A172 (cell line): Measurements from ENCODE around the gene IGSF3. TPM values are rescaled to one million over a fixed set of nuclear protein-coding genes. Genes with fewer than 3 reads are reported as not detected.

Source experiments
- DNase-seq: peaks from one replicate; pipeline ENCODE4 v3.0.0-alpha.2; 2015; ENCODE audit warnings: low spot score
- total RNA-seq: library from RNA; depleted of rRNA; stranded (reverse); fragments of >200 nt; shearing (Covaris generic); gene quantifications from 2 replicates; pipeline ENCODE4 v1.2.3, GENCODE V29; 2014

IGSF3 gene
- total RNA-seq, 1 experiment from 2014 or later, result 20.9 TPM

DNA sequence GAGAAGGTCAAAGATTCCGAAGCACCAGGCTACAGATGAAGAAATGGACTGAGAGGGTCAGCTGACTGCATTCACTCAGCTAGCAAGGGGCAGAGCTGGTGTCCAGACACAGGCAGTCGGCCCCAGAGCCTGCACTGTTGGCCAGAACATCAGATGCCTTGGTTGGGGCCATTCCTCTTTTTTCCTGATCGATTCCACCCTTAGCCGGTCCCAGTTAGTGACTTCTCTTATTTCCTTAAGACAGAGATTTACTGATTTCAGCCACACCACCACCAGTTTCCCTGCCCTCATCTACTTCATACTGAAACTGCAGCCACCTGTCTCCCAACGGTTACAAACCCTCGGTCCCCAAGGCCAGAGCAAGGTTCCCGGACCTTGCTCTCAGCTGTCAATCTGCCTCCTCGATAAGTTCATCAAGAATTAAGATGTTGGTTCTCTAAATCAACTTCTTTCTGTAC, 108.2 kb downstream of the IGSF3 start:
- no peak for DNase-seq

DNA sequence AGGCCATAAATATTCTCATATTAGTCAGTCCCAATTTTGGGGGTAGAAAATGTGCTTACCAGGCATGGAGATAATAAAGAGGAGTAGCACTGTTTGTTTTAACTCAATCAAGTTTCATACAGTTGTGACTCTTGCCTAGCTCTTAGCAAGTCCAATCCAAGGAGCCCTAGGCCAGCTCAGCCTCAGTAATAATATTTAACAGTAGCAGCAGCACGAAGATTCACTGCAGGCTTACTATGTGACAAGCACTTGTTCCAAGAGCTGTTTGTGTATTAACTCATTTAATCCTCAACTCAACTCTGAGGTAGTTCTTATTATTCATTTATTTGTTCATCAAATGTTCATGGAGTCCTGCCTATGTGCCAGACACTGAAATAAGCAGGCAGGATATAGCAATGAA, 109.0 kb downstream of the IGSF3 start:
- no peak for DNase-seq

DNA sequence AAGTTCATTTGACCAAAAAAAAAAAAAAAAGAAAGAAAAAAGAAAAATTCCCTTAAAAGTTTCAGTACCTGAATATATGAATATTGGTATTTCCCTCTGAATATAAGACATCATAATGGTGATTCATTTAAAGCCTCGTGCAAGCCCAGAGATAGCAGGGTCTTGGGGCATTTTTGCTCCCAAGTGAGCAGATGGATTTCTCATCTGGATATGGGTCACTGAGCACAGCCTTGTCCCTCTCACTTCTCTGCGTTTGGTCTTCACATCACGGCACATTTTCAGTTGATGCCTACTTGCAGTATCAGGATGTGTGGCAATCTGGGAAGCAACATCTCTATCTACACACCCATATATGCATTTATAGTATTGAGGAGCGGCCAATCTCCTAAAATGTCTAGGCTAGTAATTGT, 109.4 kb downstream of the IGSF3 start:
- no peak for DNase-seq

DNA sequence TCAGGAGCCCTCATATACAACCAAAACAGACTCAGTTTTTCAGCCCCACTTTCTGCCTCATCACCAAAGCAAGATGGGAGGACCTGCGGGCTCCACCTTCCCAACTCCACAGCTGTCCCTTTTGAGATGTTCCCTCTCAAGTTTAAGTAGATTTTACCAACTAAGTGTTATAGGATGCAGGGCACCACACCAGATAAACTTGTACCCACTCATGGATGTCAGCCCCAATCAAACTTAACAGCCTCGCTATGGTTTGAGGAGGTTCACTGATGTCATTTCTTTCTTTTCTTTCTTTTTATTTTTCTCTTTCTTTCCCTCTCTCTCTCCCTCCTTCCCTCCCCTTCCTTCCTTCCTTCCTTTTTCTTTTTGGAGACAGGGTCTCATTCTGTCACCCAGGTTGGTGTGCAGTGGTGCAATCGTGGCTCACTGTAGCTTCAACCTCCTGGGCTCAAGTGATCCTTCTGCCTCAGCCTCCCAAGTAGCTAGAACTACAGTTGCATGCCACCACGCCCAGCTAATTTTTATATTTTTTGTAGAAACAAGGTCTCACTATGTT, 110.1 kb downstream of the IGSF3 start:
- no peak for DNase-seq

DNA sequence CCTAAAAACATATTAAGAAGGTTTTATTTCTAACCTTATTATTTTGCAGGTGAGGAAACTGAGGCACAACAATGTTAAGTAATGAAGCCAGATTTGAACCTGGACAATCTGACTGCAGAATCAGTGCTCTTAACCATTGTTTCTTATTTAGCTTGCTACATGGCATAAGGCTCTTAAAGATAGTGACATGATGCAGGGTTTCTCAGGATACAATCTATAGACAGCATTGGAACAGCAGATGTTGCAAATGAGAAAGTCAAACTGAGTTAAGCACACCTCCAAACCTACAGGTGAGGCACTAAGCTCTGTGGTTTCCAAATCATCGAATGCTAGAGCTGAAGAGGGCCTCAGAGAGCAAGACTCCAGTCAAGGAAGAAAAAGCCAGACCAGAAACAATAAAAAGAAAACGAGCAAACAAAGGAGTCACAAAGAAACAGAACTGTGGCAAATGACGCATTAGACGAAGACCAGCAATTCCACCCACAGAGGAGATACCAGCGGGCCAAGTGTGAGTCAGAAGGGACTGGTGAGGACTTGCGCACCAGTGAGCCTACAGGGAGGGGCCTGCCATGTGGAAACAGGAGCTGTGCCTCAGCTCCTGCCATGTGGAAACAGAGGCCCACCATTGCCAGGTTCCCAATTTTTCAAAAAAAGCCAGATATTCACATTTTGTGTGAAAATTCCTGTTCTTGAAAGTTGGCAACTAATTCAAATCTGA, 111.1 kb downstream of the IGSF3 start:
- DNase-seq, result peak; percentile 78

DNA sequence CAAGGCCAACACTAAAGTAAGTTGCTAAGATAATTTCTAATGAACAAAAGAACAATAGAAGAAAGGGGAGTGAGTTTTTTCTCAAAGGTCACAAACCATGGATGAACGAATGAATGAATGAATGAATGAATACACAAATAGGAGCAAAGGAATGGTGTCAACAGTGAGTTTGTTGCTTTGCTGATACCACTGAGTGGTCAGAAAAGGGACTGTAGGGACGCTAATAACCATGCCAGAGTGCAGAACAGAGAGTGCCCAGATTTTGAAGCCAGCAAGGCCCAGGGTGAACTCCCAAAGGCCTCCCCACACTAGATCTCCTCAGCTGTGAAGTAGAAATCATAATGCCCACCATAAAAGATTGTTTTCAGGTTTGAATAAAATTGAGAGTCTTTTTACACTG, 112.6 kb downstream of the IGSF3 start:
- DNase-seq, result no peak

DNA sequence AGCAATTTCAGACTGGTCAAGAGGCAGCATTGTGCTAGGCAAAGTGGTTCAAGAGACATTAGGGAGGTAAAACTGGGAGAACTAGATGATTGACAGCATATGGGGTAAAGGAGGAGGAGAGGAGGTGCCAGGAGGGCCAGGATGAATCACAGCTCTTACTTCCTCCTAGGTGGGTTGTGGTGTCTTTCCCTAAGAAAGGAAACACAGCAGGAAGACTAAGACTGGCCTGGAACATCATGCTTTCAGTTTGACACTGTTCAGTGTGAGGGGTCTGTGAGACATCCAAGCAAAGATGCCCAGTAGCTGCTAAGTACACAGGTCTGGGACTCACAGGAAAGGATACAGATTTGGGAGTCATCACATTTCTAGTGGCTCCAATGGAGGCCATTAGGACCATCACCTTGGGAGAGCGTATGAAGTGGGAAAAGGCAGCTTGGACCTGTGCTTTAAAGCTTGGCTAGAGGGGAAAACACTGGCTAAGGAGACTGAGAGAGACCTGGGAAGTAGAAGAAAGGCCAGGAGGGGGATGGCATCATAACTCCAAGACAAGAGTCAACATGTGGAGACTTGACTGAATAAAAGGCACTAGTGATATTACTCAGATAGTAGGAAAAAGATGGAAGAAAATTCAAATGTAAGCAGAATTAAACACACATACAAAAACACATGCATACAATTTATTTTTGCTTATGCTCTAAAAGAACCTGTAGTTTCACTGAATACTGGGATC, 114.0 kb downstream of the IGSF3 start:
- peak; percentile 29 for DNase-seq

DNA sequence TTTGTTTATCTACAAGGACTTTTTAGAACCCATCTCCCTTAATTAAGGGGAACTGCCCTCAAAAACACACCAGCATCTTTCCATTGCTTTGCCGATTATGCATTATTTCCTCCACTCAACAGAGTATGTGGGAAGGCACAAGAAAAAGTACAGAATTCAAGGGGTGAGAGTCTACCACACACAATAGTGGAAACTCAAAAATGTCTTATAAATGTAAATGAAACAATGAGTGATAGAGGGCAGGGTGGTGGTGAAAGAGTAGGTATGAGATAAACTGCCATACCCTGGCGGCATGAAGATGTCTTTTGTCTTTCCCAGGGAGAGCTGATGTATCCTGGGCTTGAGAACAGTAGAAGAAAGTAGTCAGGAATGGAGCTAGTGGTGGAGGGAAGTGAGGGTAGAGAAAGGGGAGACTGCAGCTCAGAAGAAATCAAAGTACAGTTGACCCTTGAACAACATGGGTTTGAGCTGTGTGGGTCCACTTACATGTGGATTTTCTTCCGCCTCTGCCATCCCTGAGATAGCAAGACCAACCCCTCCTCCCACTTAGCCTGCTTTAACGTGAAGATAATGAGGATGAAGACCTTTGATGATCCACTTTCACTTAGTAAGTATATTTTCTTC, 121.1 kb downstream of the IGSF3 start:
- no peak for DNase-seq

DNA sequence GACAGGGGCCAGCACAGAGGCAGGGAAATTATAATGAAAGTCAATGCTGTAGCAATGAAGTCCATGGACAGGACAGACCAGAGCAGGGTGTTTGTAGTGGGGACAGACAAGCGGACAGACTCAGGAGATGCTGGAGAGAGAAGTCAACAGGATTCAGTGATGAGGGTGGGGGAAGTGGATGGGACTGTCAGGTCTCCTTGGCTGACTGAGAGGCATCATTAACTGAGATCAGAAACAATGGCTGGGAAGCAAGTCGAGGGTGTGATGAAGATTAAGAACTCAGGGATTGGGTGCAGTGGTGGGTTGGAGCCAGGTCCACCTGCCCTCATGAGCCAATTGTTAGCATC, 122.2 kb downstream of the IGSF3 start:
- no peak for DNase-seq

DNA sequence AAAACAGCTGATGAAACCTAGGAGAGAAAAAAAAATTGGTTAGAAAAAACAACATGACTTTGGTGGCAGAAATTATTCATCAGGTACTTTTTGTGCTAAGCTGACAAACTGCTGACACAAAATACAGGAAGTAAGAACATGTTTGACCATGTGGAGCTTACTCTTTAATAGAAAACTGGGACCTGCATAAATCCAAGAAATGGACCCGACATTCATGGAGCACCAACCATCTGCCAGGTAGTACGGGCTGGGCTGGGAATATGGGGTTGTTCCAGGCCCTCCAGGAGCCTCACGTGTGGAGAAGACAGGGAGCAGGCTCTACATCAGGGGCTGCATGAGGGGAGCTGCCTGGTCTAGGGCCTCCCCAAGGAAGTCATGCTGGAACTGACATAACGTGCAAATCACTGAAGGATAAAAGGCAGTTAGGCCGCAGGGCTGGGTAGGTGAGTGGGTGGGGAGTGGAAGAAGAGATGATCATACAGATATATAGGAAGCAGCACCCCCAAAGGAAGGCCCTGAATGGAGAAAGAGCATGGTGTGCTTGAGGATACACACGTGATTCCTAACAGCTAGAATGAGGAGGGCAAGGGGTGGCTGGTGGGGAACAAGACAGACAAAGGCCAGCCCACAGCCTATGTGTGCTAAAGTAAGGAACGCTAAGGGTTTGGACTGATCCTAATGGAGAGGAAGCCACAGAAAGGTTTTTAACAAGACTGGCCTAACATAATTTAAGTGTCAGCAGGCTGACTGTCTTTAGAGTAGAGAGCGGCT, 122.8 kb downstream of the IGSF3 start:
- DNase-seq, result no peak

DNA sequence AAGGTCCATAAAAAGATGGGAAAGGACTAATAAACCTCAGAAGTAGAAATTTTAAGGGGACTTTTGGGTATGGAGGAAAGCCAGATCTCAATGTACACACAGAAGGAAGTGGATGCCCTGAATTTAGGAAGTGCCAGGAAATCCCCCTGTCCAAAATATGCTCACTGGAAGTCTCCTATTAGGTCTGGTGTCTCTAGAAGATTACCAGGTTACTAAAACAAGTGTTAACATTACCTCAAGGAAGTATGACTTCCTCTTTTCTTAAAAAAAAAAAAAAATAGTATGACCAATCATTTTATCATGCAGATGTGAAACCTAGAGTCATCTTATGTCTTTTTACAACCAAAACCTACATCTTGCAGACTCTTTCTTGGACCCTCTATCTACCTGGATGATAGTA, 127.4 kb downstream of the IGSF3 start:
- DNase-seq, result no peak

DNA sequence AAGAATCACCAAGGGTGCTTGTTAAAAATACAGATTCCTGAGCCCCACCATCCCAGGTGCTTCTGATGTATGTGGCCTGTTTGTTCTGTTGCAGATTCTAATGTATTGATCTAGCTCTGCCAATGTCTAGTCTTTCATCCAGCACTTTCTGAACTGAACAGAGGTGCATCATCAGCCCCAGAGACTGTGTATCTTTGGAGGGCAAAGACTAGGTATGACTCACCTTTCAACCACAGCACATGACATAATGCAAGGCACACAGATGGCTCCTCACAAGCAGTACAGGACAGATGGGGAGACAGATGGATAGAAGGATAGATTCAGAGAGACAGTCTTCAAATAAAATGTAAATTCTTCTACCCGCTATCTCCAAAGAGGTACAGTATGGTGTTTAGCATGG, 129.0 kb downstream of the IGSF3 start:
- peak; percentile 46 for DNase-seq

DNA sequence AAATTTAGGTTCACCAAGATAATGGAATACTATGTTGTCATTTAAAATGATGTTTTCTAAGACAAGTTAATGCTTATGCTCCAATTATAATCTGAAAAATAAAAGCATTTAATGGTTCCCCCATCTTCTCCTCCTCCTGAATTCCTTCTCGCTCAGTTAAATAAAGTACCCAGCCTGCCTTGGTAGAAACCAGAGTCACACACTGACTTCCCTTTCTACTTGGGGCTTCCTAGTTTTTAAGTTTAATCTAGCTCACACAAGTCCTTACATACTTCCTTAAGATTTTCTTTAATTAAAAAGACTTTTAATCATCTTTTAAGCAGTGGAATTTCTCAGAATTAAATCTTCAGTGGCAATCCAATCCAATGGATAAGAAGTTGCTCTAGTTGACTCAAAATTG, 129.6 kb downstream of the IGSF3 start:
- DNase-seq, result no peak

DNA sequence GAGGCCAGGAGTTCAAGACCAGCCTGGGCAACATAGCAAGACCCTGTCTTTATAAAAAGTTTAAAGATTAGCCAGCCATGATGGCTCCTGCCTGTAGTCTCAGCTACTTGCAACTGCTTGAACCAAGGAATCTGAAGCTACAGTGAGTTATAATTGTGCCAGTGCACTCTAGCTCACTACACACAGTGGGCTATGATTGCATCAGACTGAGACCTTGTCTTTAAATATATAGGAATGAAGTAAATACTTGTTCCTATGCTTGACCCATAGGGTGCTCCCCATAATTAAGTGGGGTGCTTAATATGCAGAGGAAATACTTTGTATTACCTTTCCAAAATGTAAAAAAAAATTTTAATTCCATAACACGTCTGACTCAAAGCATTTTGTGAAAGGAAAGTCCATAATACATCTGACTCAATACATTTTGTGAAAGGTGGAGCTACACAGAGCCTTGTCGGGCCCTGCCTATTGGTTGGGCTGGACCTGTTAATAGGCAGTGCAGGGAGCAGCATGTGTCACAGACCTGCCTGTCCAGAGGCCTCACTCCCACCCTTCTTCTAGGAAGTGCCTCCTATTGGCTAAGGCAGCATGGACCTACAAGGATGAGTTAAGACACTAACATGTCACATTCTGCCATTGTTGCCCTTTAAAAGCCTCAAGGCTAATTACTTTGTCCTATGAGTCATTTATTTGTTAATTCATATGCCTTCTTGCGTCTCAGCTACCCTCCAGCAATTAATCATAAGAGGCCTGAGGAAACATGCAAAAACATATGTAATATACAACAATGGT, 130.3 kb downstream of the IGSF3 start:
- DNase-seq, result peak; percentile 54

DNA sequence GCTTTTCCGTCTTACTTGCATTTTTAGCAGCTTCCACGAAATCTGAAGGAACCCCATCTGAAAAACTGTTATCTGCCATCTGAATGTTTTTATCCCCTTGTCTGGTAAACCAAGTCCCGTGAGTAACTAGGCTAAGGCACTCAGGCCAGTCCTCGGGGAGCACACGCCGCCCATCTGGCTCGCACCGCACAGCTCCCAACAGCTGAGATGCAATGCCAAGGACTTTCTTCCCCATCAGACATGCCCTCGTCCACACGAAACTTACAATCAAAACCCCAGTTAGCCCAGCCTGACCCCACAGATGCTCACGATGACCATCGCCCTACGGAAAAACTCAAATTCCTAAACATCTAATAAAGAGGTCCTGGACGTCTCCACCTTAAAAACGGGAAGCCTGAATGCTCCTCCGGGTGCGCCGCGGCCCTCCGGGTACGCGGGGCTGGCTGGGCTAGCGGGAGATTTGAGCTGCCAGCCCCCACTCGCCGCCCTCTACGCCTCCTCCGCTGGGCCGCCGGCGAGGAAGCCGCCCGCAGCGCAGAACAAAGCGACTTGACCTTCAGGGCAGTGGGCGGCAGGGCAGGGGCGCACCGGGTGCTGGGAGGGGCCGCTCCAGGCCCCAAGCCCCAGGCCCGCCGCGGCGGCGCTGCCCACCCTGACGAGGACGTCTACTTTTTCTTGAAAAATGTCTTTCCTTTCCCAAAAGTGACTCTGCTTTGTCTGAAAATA, 133.4 kb downstream of the IGSF3 start:
- no peak for DNase-seq

DNA sequence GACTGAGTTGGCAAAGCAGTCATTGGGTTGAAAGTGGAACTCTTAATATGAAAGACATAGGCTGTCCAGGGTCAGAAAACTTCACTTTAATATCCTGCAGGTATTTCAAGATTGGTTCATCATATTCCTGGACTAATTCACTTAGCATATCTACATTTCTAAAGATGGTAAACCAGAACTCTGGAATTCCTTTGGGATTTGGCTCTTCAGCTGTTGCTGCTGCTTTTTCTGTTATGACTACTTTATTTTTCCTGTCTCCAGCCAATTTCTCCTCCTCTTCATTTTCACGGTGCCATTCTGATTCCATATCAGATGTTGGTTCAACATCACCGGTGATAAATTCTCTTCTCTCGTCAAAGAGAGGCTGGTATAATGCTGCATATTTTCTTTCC, 134.1 kb downstream of the IGSF3 start:
- no peak for DNase-seq

DNA sequence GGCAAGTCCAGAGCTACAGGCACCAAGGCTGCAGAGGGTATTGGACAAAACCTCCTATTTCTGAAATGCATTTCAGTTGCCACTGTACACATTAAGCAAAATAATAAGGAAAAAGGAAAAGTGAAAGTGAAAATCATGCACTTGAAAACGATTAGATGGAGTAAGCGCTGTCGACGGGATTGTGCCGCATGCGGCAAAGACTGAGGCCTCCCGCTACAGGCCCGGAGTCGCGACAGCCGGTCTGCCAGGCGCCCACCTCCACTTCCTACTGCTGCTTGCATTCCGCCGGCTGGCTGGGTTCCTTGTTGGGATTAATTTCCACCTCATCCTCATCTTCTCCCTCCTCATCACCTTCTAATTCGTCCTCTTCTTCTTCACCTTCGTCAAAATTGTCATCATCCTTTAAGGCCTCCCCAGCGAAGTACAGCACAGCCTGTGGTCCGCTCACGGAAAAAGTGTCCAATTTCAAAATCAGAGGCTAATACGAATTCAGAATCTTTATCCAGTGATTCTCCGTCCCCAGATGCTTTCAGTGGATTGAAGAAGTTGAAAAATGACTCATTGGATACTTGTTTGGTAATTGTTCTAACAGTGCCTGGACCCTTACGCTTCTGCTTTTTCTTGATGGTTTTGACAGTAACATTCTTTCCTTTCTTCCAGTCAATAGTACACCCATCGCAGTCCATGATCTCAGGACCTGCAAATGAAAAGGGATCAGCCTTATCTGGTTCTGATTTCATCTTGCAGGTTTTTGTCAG, 134.7 kb downstream of the IGSF3 start:
- DNase-seq, result no peak

DNA sequence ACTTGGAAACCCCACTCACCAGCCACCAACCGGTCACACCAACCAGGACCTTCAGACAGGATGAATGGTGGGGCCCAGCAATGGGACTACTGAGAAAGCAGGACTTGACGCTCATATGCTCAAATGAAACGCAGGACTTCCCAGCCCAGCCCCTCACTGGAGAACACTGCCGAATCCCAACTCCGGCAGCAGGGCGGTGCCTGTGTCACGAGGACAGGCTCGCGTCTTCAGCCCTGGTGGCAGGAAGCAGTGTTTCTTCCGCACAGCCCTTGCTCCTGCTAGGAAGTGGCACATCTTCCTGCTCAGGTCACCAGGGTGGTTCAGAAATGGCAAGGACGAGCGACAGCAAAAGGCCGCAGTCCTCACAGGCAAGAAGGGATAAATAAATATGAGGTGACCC, 135.6 kb downstream of the IGSF3 start:
- no peak for DNase-seq

DNA sequence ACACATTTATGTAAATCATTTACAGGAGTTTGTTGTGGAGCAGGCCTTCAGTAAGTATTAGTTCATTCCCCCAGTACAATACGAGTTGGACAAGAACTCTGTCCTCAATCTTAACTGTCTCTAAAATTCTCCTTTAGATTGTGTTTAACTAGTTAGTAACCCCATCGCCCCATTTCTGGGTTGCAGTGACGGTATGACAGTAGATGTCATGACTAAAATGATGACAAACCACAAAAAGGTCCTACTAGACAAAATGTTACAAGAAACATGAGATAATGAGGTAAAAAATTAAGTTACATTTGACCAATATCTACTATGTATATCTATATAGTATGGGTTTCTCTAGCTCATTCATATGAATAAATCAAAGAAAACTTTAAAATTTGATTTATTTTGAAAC, 137.9 kb downstream of the IGSF3 start:
- no peak for DNase-seq

DNA sequence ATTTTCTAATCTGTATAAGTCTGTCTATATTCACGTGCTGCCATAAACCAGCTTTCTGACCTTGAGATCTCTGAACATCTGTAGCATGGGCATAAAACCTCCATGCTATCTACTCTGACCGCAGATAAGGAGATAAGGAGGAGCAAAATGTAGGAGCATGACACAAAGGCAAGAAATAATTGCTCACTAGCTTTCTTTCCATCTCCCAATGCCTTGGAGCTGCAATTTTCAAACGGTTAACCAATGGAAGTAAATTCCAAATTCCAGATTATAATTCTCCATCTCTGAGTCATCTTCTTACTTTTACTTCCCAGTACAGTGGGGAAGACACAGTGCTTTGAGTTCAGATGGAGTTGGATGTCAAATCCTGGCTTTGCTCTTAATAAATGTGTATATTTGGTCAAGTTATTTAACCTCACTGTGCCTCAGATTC, 138.3 kb downstream of the IGSF3 start:
- DNase-seq, result peak; percentile 36
